Left lung (tissue), 10 donors: ENCODE results near the gene ZDBF2. TPM values are rescaled to one million over a fixed set of nuclear protein-coding genes. Genes with fewer than 3 reads are reported as not detected.

Experiments
- ATAC-seq: fragments of 200-7000 bp; cut with Tn5 transposase; one replicate; pipeline ENCODE4 v1.9.1; 2020; ENCODE audit warnings: moderate library complexity
- DNase-seq, 4 donors: peaks; one replicate each; pipeline ENCODE4 v3.0.0-alpha.2; 2013 to 2020
- H3K27ac ChIP-seq, 2 donors: fragments of 200-600 bp; sonication (generic) in 1 of 2; one replicate each; pipeline versions ENCODE4 v1.5.0 to v1.8.0; 2020 to 2021
- H3K27me3 ChIP-seq, 2 donors: fragments of 200-600 bp; sonication (generic) in 1 of 2; one replicate each; pipeline versions ENCODE4 v1.5.0 to v1.8.0; 2020 to 2021
- H3K36me3 ChIP-seq, 2 donors: fragments of 200-600 bp; sonication (generic) in 1 of 2; one replicate each; pipeline versions ENCODE4 v1.5.0 to v1.8.0; 2020 to 2021
- H3K4me1 ChIP-seq, 2 donors: fragments of 200-600 bp; one replicate each; pipeline ENCODE4 v1.8.0; 2021
- H3K4me3 ChIP-seq, 2 donors: fragments of 200-600 bp; sonication (generic) in 1 of 2; one replicate each; pipeline versions ENCODE4 v1.5.0 to v1.8.0; 2020 to 2021; ENCODE audit warnings: mild to moderate bottlenecking in 1 of 2
- H3K9me3 ChIP-seq, 2 donors: fragments of 200-600 bp; sonication (generic) in 1 of 2; one replicate each; pipeline versions ENCODE4 v1.5.0 to v1.8.0; 2020 to 2021
- intact Hi-C, 2 donors: fragments of 100-400 bp; cut with DNase I; formaldehyde crosslinking; loops; one replicate each; pipeline versions ENCODE4 v1.11.2 to v1.14.2; 2022
- polyA plus RNA-seq, 6 donors: library from polyadenylated mRNA; unstranded; fragments of 120-200 nt; gene quantifications; one replicate each; pipeline ENCODE4 v1.2.1, GENCODE V29; 2013; ENCODE audit not compliant: insufficient read length in 6 of 6
- total RNA-seq, 2 donors: library from RNA; stranded (reverse); fragmentation: NEBNext Ultra II Directional; extraction: Animal tissue kit (Norgen Biotek cat#: 25700); gene quantifications; one replicate each; pipeline ENCODE4 v1.2.1, GENCODE V29; 2021
- TF ChIP-seq, protein P1 (sequence below), 2 donors: fragments of 200-600 bp; sonication (generic) in 1 of 2; IDR thresholded peaks; one replicate each; pipeline versions ENCODE4 v1.5.0 to v1.8.0; 2021; ENCODE audit warnings: antibody characterized with exemption in 2 of 2
- donor health status: DM: no; HTN: yes; CAD: no.
- donor health status: DM: no; HTN: no; CAD: no.

The ZDBF2 gene
- total and polyA plus RNA-seq, 8 donors: 5.3 to 8.8 (median 6.8) TPM

DNA sequence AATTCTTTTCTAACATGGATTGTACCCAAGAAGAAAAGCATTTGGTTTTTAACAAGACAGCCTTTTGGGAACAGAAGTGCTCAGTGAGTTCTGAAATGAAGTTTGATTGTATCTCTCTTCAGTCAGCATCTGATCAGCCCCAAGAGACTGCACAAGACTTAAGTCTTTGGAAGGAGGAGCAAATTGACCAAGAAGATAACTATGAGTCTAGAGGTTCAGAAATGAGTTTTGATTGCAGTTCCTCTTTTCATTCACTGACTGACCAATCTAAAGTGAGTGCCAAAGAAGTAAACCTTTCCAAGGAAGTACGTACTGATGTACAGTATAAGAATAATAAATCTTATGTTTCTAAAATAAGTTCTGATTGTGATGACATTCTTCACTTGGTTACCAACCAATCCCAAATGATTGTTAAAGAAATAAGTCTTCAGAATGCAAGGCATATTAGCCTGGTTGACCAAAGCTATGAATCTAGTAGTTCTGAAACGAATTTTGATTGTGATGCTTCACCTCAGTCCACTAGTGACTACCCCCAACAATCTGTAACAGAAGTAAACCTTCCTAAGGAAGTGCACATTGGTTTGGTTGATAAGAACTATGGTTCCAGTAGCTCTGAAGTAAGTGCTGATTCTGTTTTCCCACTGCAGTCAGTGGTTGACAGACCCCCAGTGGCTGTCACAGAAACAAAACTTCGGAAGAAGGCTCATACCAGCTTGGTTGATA, 31.2 kb downstream of the ZDBF2 start:
- TF ChIP-seq, protein P1, sequence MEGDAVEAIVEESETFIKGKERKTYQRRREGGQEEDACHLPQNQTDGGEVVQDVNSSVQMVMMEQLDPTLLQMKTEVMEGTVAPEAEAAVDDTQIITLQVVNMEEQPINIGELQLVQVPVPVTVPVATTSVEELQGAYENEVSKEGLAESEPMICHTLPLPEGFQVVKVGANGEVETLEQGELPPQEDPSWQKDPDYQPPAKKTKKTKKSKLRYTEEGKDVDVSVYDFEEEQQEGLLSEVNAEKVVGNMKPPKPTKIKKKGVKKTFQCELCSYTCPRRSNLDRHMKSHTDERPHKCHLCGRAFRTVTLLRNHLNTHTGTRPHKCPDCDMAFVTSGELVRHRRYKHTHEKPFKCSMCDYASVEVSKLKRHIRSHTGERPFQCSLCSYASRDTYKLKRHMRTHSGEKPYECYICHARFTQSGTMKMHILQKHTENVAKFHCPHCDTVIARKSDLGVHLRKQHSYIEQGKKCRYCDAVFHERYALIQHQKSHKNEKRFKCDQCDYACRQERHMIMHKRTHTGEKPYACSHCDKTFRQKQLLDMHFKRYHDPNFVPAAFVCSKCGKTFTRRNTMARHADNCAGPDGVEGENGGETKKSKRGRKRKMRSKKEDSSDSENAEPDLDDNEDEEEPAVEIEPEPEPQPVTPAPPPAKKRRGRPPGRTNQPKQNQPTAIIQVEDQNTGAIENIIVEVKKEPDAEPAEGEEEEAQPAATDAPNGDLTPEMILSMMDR (IDR thresholded peaks at IDR 0.05): no peak
- no peak for ATAC-seq
- H3K36me3 ChIP-seq: no peaks in the 10 kb centered on the region
- no peak for DNase-seq
- no peaks in the 10 kb centered on the region for H3K9me3 ChIP-seq
- no peaks in the 10 kb centered on the region for H3K27me3 ChIP-seq
- no peak overlapping the region for H3K27ac ChIP-seq
- H3K4me3 ChIP-seq: no peak overlapping the region
- H3K4me1 ChIP-seq: no peaks in the 10 kb centered on the region
- intact Hi-C loops: no loop called here

DNA sequence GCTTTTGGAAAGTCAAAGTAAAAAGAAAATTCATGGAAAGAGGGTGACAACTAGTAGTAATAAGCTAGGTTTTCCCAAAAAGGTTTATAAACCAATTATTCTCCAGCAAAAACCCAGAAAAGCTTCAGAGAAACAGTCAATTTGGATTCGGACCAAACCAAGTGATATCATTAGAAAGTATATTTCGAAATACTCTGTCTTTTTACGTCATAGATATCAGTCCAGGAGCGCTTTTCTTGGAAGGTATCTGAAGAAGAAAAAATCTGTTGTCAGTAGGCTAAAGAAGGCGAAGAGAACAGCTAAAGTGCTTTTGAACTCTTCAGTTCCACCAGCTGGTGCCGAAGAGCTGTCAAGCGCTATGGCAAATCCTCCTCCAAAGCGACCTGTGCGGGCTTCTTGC, 36.6 kb downstream of the ZDBF2 start:
- intact Hi-C loops: no loop called here
- no peaks in the 10 kb centered on the region for H3K9me3 ChIP-seq
- TF ChIP-seq, protein P1 (IDR thresholded peaks at IDR 0.05): no peak
- no peak for ATAC-seq
- no peaks in the 10 kb centered on the region for H3K27me3 ChIP-seq
- no peak overlapping the region for H3K4me3 ChIP-seq
- H3K4me1 ChIP-seq: no peaks in the 10 kb centered on the region
- no peak for DNase-seq
- no peak overlapping the region for H3K27ac ChIP-seq
- H3K36me3 ChIP-seq: no peaks in the 10 kb centered on the region

DNA sequence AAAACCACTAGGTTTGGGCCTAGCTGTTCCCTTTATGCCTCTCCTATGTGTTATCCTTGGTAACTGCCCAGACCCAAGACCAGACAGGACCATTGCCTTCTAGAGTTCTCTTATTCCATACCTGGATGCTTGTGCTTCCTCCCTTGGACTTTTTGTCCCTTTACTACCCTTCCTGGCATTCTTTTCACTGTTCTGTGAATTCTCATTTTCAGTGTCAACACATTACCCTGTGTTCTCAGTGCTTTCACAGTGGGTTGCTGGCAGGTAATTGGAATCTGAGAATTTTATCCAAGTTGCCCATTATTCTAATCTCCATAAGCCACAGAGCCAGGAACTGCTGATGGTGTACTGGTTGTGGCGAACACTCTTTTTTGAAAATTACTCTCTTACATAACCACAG, 41.7 kb downstream of the ZDBF2 start:
- intact Hi-C loops: no loop called here
- no peak for DNase-seq
- Histone ChIP-seq H3K27ac (no peak overlapping the region), H3K36me3 (no peaks in the 10 kb centered on the region), H3K4me1 (no peaks in the 10 kb centered on the region), H3K27me3 (no peaks in the 10 kb centered on the region), H3K4me3 (no peak overlapping the region), H3K9me3 (peaks cover 0 to 19% of the 10 kb centered on the region in 2 donors)
- ATAC-seq: no peak
- TF ChIP-seq, protein P1 (IDR thresholded peaks at IDR 0.05): no peak

DNA sequence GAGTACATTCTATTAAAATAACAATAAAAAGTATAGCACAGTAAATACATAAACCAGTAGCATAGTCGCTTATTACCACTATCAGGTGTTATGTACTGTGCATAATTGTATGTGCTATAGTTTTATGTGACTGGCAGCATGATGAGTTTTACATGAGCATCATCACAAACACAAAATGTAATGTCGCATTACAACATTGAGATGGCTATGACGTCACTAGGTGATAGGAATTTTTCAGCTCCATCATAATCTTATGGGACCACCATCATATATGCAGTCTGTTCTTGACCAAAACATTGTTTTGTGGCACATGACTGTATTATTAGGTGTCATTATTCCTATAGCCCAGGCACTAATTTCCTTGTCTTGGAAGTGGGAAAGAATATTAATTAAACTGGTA, 48.6 kb downstream of the ZDBF2 start:
- Histone ChIP-seq H3K4me1 (no peaks in the 10 kb centered on the region), H3K4me3 (no peak overlapping the region), H3K27me3 (no peaks in the 10 kb centered on the region), H3K27ac (no peak overlapping the region), H3K36me3 (no peaks in the 10 kb centered on the region), H3K9me3 (peaks cover 0 to 19% of the 10 kb centered on the region in 2 donors)
- ATAC-seq (no peak), DNase-seq (no peak)
- intact Hi-C loops: no loop called here
- TF ChIP-seq, protein P1 (IDR thresholded peaks at IDR 0.05): no peak

DNA sequence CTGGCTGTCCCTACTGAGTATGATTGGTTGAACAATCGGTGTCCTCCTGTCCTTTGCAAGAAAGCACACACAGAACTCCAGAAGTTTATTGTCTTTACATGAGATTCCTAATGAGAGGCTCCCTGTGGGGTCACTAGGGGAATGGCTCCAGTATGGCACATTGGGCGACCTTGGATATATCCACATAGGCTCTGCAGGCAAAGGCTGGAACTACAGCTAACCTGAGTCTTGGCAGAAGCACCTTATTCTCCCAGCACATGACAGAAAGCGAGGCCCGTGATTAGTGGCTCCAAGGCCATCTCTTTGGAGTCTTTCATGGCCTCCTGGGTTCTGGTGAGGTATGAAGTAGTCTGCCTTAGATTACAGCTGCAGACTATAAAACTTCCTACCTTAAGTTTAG, 49.0 kb downstream of the ZDBF2 start:
- H3K36me3 ChIP-seq: no peaks in the 10 kb centered on the region
- no peak overlapping the region for H3K4me3 ChIP-seq
- intact Hi-C loops: no loop called here
- H3K9me3 ChIP-seq: peaks cover 0 to 14% of the 10 kb centered on the region in 2 donors
- no peaks in the 10 kb centered on the region for H3K4me1 ChIP-seq
- ATAC-seq (no peak), DNase-seq (no peak)
- H3K27ac ChIP-seq: no peak overlapping the region
- no peaks in the 10 kb centered on the region for H3K27me3 ChIP-seq
- TF ChIP-seq, protein P1 (IDR thresholded peaks at IDR 0.05): no peak
